Lower lobe of right lung (tissue), 2 donors: ENCODE data around the gene FGF22. TPM values are rescaled to one million over a fixed set of nuclear protein-coding genes. Genes with fewer than 3 reads are reported as not detected.
"Not testable (repeated sequence)": the region's sequence is repeated elsewhere in the genome, so short reads cannot be mapped to it uniquely, and the experiment has no call there.

ENCODE experiments used
- ATAC-seq, 2 donors: fragments of 200-7000 bp; cut with Tn5 transposase; one replicate each; pipeline ENCODE4 v1.9.1; 2020 to 2022; ENCODE audit warnings: mild to moderate bottlenecking in 2 of 2, moderate library complexity in 2 of 2
- DNase-seq: peaks from one replicate; pipeline ENCODE4 v3.0.0-alpha.2; 2020
- H3K27ac ChIP-seq: fragments of 200-600 bp; one replicate; pipeline ENCODE4 v1.8.0; 2022
- H3K27me3 ChIP-seq: fragments of 200-600 bp; one replicate; pipeline ENCODE4 v1.8.0; 2022; ENCODE audit warnings: low read depth
- H3K36me3 ChIP-seq: fragments of 200-600 bp; one replicate; pipeline ENCODE4 v1.8.0; 2022; ENCODE audit warnings: mild to moderate bottlenecking
- H3K4me1 ChIP-seq: fragments of 200-600 bp; one replicate; pipeline ENCODE4 v1.8.0; 2022
- H3K4me3 ChIP-seq: fragments of 200-600 bp; one replicate; pipeline ENCODE4 v1.8.0; 2022; ENCODE audit warnings: mild to moderate bottlenecking
- H3K9me3 ChIP-seq: fragments of 200-600 bp; one replicate; pipeline ENCODE4 v1.8.0; 2022
- CTCF ChIP-seq: fragments of 200-600 bp; IDR thresholded peaks from one replicate; pipeline ENCODE4 v1.8.0; 2022; ENCODE audit warnings: antibody characterized with exemption, mild to moderate bottlenecking
- intact Hi-C: fragments of 100-400 bp; cut with DNase I; formaldehyde crosslinking; loops from one replicate; pipeline ENCODE4 v1.11.0; 2022
- total RNA-seq: library from RNA; stranded (reverse); fragmentation: NEBNext Ultra II Directional; extraction: Animal tissue kit (Norgen Biotek cat#: 25700); gene quantifications from one replicate; pipeline ENCODE4 v1.2.1, GENCODE V29; 2021
- donor health status: DM: no; HTN: yes; CAD: no; lungs with severe emphysema.

Gene FGF22
- total RNA-seq, 1 donor from 2014 or later, result 0.65 TPM

DNA sequence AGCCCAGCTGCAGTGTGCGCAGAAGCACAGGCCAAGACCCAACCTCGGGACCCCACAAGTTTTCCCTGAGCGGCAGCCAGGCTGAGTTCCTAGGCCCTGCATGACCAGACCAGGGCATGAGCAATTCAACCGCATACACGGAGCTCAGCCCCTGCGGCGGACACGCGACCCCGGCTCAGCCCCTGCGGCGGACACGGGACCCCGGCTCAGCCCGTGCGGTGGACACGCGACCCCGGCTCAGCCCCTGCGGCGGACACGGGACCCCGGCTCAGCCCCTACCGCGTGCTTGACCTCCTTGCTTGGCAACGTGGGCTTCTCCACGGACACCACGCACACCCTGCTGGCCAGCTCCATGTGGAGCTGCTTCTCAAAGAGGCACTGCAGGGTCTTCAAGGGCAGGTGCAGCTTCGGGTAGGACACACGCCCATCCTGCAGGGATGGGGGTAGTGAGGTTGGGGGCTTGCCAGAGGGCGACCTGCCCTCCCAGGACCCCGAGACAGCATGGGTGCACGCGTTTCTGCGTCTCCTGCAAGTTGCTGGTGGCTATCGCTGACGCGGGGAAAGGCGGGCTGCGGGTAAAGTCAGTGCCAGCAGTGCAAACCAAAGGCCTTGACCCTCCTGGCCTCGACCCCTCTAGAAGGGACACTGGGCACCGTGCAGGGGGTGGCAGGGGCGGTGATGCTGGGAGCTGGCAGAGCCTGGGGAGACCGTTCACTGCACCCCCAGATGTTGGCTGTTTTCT lies 16.3 kb upstream of the FGF22 start:
- Histone ChIP-seq H3K9me3 (no peaks in the 10 kb centered on the region), H3K4me1 (no peaks in the 10 kb centered on the region), H3K4me3 (no peak overlapping the region), H3K36me3 (peaks cover 81% of the 10 kb centered on the region), H3K27me3 (no peaks in the 10 kb centered on the region), H3K27ac (no peak overlapping the region)
- intact Hi-C loops, result no loop called here
- DNase-seq (no peak), ATAC-seq (no peak)
- TF ChIP-seq CTCF, result no peak

- DNase-seq, result no peak
- H3K27ac ChIP-seq, result no peak overlapping the region
- no peak for TF ChIP-seq CTCF
- H3K27me3 ChIP-seq, result no peaks in the 10 kb centered on the region
- no peaks in the 10 kb centered on the region for H3K9me3 ChIP-seq
- H3K4me3 ChIP-seq, result no peak overlapping the region
- intact Hi-C loops, result no loop called here
- no peaks in the 10 kb centered on the region for H3K4me1 ChIP-seq
- peaks cover 81% of the 10 kb centered on the region for H3K36me3 ChIP-seq
- ATAC-seq, result no peak
Observed at GRCh38 chr19:623974-624373, 15.7 kb upstream of the FGF22 start.

DNA sequence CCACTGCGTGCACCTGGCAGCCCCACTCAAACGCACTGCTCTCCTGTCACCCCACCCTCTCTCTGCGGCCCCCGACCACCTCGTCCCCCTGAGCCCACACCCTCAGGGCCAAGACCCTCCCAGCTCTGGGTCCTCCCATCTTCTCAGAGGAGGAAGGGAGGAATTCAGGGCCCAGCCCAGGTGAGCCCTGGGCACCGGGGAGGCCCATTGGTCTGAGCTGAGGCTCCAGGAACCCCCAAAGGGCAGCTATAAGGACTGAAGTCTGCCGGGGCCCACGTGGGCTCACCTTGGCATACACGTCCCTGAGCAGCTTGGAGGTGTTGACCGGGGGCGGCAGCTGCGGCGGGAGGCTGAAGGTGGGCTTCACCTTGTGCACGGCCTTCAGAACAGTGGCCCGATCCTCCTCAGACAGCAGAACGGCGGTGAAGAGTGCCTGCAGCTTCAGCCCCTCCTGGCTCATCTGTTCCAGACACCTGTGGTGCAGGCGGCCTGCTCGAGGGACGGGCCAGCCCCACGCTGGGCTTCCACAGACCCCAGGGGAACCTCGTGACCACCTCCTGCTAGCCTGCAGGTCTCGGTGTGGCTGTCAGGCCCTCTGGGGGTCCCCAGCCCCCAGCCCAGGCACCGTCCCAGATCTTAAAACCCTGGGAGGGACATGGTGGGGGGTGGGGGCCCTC lies 15.1 kb upstream of the FGF22 start:
- H3K4me3 ChIP-seq, result no peak overlapping the region
- peaks cover 81% of the 10 kb centered on the region for H3K36me3 ChIP-seq
- H3K9me3 ChIP-seq, result no peaks in the 10 kb centered on the region
- H3K27me3 ChIP-seq, result no peaks in the 10 kb centered on the region
- intact Hi-C loops, result no loop called here
- no peaks in the 10 kb centered on the region for H3K4me1 ChIP-seq
- no peak for ATAC-seq
- H3K27ac ChIP-seq, result no peak overlapping the region
- DNase-seq, result no peak
- TF ChIP-seq CTCF, result no peak

DNA sequence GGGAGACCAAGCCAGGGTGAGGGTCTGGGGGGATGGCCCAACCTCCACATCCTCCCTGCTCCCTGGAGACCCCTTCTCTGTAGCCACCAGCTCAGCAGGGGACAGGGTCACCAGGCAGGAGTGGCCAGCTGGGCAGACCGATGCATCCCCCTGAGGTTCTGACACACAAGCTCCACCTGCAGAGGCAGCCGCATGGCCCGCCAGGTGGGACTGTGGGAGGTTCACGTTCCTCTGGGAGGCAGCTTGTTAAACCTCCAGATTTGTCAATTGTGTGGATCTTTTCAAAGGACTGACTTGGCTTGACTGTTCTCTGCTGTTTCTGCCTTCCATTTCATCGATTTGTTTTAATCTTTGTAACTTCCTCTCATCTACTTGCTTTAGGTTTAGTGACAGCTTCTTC lies 14.4 kb upstream of the FGF22 start:
- no peak overlapping the region for H3K27ac ChIP-seq
- no peaks in the 10 kb centered on the region for H3K27me3 ChIP-seq
- intact Hi-C loops, result no loop called here
- no peak overlapping the region for H3K4me3 ChIP-seq
- no peak for TF ChIP-seq CTCF
- H3K36me3 ChIP-seq, result peaks cover 81% of the 10 kb centered on the region
- H3K4me1 ChIP-seq, result no peaks in the 10 kb centered on the region
- no peak for ATAC-seq
- no peak for DNase-seq
- H3K9me3 ChIP-seq, result no peaks in the 10 kb centered on the region

DNA sequence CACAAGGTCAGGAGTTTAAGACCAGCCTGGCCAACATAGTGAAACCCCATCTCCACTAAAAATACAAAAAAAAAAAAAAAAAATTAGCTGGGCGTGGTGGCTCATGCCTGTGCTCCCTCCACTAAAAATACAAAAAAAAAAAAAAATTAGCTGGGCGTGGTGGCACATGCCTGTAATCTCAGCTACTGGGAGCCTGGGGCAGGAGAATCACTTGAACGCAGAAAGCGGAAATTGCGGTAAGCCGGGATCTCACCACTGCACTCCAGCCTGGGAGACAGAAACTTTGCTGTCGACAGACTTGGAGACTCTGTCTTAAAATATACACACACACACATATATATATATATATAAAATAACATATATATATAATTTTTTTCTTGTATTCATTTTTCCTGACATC lies 13.1 kb upstream of the FGF22 start:
- H3K4me3 ChIP-seq, H3K9me3 ChIP-seq, intact Hi-C loops, H3K4me1 ChIP-seq, DNase-seq, H3K27ac ChIP-seq, H3K27me3 ChIP-seq, ATAC-seq: not testable (repeated sequence)
- peaks cover 81% of the 10 kb centered on the region for H3K36me3 ChIP-seq

DNA sequence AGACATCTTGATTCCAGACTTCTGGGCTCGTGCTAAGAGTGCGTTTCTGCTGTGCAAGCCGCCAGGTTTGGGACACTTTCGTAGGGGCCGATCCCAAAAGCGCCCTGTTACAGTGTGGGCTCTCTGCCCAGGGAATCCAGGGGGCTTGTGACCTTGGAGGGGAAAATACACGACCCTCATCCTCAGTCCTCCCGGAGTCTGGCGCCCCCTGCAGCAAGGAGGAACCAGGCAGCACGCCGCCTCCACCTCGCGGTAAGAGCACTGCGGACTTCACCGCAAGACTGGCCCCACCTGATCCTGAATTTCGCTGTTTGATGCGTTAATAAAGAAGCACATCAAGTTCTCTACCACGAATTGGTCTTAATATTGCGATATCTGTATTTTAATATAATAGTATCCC lies 11.5 kb upstream of the FGF22 start:
- peaks cover 65% of the 10 kb centered on the region for H3K36me3 ChIP-seq
- H3K27ac ChIP-seq, result no peak overlapping the region
- H3K4me1 ChIP-seq, result peaks cover 9% of the 10 kb centered on the region
- no peak for TF ChIP-seq CTCF
- H3K9me3 ChIP-seq, result no peaks in the 10 kb centered on the region
- H3K4me3 ChIP-seq, result no peak overlapping the region
- intact Hi-C loops, result no loop called here
- H3K27me3 ChIP-seq, result no peaks in the 10 kb centered on the region
- ATAC-seq, result no peak
- DNase-seq, result no peak

DNA sequence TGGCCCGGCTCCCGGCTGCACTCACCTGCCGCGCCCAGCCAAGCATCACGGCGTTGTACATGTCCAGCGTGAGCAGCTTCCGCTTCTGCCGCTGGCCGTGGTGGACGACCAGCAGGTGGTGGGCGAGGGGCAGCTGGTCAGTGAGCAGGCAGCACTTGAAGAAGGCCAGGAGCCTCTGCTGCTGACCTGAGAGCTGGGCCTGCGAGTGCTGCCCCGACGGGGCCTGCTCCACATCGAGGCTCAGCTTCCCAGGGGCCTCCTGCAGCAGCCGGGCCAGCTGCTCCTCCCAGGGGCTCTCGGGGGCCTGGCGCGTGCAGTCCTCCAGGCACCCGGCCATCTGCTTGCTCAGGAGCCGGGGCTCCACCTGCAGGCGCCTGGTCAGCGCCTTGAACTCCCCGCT lies 10.2 kb upstream of the FGF22 start:
- H3K4me3 ChIP-seq, DNase-seq, ATAC-seq, H3K9me3 ChIP-seq, H3K27ac ChIP-seq, H3K27me3 ChIP-seq, intact Hi-C loops: not testable (repeated sequence)
- Histone ChIP-seq H3K36me3 (peaks cover 52% of the 10 kb centered on the region), H3K4me1 (peaks cover 15% of the 10 kb centered on the region)
